Osteocyte (in vitro differentiated cells): ENCODE measurements around the gene TWIST2. TPM values are rescaled to one million over a fixed set of nuclear protein-coding genes. Genes with fewer than 3 reads are reported as not detected.

Experiments used
- DNase-seq: peaks from one replicate; pipeline ENCODE4 v3.0.0; 2021; ENCODE audit warnings: mixed read lengths; ENCODE audit not compliant: unreplicated experiment; ENCODE audit errors: extremely low spot score
- H3K27ac Mint-ChIP-seq: one replicate; pipeline ENCODE4 v1.8.0; 2021; ENCODE audit warnings: mild to moderate bottlenecking, mixed read lengths; ENCODE audit not compliant: unreplicated experiment
- H3K27me3 Mint-ChIP-seq: one replicate; pipeline ENCODE4 v1.8.0; 2021; ENCODE audit warnings: mixed read lengths; ENCODE audit not compliant: unreplicated experiment
- H3K36me3 Mint-ChIP-seq: one replicate; pipeline ENCODE4 v1.8.0; 2021; ENCODE audit warnings: mixed read lengths; ENCODE audit not compliant: unreplicated experiment
- H3K4me1 Mint-ChIP-seq: one replicate; pipeline ENCODE4 v1.8.0; 2021; ENCODE audit warnings: mixed read lengths; ENCODE audit not compliant: unreplicated experiment
- H3K4me3 Mint-ChIP-seq: one replicate; pipeline ENCODE4 v1.8.0; 2021; ENCODE audit warnings: mild to moderate bottlenecking, moderate library complexity, mixed read lengths; ENCODE audit not compliant: unreplicated experiment
- H3K9me3 Mint-ChIP-seq: one replicate; pipeline ENCODE4 v1.8.0; 2021; ENCODE audit warnings: mixed read lengths; ENCODE audit not compliant: unreplicated experiment
- total RNA-seq: library from RNA; stranded (reverse); gene quantifications from 2 replicates; pipeline ENCODE4 v1.2.1, GENCODE V29; 2021
- TF ChIP-seq, protein P1 (sequence below): fragments of 200-600 bp; sonication (generic); IDR thresholded peaks from 2 replicates; pipeline ENCODE4 v1.5.0; 2021; ENCODE audit warnings: antibody characterized with exemption, mild to moderate bottlenecking, moderate library complexity

TWIST2 gene
- total RNA-seq, 1 donor from 2014 or later: 6.0 TPM

DNA sequence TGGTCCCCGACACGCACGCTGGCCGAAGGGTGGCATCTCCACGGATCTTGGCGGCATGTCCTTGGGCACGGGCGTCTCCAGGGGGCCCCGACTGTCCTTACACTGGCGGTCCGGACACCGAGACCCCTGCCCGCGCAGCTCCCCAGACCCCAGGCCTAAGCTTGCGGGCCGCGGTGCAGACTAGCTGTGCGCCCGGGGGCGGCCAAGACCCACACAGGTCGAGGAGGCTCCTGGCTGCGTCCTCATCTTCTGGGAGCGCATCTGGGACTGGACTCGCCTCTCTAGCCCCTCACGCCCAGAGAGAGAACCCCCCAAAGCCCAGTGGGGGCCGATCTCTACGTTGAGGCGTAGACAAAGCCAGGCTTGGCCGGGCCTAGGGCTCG is 475 bp upstream of the TWIST2 start:
- peaks cover 8% of the 10 kb centered on the region for H3K4me1 Mint-ChIP-seq
- H3K4me3 Mint-ChIP-seq: peak overlapping the region; percentile 10
- no peak overlapping the region for H3K27ac Mint-ChIP-seq
- H3K27me3 Mint-ChIP-seq: peaks cover 24% of the 10 kb centered on the region
- H3K9me3 Mint-ChIP-seq: no peaks in the 10 kb centered on the region
- no peak for DNase-seq
- H3K36me3 Mint-ChIP-seq: no peaks in the 10 kb centered on the region
- TF ChIP-seq, protein P1, sequence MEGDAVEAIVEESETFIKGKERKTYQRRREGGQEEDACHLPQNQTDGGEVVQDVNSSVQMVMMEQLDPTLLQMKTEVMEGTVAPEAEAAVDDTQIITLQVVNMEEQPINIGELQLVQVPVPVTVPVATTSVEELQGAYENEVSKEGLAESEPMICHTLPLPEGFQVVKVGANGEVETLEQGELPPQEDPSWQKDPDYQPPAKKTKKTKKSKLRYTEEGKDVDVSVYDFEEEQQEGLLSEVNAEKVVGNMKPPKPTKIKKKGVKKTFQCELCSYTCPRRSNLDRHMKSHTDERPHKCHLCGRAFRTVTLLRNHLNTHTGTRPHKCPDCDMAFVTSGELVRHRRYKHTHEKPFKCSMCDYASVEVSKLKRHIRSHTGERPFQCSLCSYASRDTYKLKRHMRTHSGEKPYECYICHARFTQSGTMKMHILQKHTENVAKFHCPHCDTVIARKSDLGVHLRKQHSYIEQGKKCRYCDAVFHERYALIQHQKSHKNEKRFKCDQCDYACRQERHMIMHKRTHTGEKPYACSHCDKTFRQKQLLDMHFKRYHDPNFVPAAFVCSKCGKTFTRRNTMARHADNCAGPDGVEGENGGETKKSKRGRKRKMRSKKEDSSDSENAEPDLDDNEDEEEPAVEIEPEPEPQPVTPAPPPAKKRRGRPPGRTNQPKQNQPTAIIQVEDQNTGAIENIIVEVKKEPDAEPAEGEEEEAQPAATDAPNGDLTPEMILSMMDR: no peak

DNA sequence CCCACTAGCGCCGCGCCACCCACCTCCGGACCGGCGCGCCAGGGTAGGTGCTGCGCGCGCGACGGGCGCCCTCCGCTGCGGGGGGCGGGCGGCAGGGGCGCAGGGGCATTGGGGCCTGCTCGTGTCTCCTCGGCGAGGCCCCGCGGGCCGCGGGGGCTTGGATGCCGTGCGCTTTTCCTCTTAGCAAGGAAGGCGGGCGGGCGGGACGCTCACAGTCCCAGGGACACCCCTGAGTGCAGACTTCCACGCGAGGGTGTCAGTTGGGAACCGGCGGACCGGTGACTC is 748 bp downstream of the TWIST2 start:
- H3K27me3 Mint-ChIP-seq: peaks cover 19% of the 10 kb centered on the region

DNA sequence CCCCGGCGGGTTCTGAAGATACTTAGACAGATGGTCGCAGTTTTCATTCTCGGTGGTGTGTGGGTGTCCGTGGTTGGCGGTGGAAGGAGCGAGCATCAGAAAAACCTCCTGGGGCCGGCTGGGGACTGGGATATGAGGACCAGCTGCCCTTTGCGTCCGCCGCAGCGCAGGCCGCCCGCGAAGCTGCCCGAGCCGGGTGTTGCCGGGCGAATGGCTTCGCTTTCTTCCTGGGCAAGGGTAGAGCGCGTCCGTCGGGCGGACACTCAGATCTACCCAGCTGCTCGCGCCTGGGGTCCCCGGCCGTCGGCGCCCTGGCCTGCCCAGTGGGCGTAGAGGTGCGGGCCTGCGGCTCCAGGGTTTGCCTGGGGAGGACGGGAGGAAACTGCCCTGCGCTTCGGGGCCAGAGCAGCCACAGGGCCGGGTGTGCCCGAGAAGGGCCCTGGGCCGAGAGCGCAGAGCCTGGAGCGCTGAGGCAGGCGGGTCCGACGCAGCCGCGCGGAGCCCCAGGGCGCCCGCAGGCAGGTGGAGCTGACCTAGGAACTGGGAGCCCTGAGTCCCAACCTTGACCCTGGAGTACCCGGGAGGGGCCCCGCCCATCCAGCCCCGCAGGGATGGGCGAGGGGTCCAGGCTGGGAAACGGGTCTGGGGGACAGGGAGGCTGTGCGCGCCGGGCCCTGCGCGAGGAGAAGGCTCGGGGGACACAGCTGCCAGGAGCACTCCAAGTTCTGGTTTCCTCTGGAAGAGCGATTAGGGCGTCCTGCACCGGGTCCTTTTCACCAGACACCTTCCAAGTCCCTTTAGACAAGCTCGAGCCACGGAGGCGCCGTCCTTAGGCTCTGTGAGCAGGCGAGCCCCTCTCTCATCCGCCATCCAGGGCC is 1.3 kb downstream of the TWIST2 start:
- H3K27ac Mint-ChIP-seq: no peak overlapping the region
- TF ChIP-seq, protein P1: no peak
- peaks cover 13% of the 10 kb centered on the region for H3K27me3 Mint-ChIP-seq
- peaks cover 8% of the 10 kb centered on the region for H3K4me1 Mint-ChIP-seq
- peak; percentile 85 for DNase-seq
- no peaks in the 10 kb centered on the region for H3K9me3 Mint-ChIP-seq
- peak overlapping the region; percentile 81 for H3K4me3 Mint-ChIP-seq
- H3K36me3 Mint-ChIP-seq: no peaks in the 10 kb centered on the region

More for the DNA sequence above, 748 bp downstream of the TWIST2 start:
- Mint-ChIP-seq H3K4me3 (peak overlapping the region; percentile 81), H3K36me3 (no peaks in the 10 kb centered on the region), H3K9me3 (no peaks in the 10 kb centered on the region), H3K4me1 (peaks cover 8% of the 10 kb centered on the region), H3K27ac (no peak overlapping the region)
- peak; percentile 82 for DNase-seq
- TF ChIP-seq, protein P1: no peak

GRCh38 chr2:238850091-238850490 is 2.2 kb downstream of the TWIST2 start:
- no peaks in the 10 kb centered on the region for H3K36me3 Mint-ChIP-seq
- H3K4me1 Mint-ChIP-seq: peaks cover 8% of the 10 kb centered on the region
- no peaks in the 10 kb centered on the region for H3K9me3 Mint-ChIP-seq
- peak overlapping the region; percentile 60 for H3K4me3 Mint-ChIP-seq
- no peak overlapping the region for H3K27ac Mint-ChIP-seq
- H3K27me3 Mint-ChIP-seq: peaks cover 7% of the 10 kb centered on the region
- TF ChIP-seq, protein P1: no peak
- no peak for DNase-seq

DNA sequence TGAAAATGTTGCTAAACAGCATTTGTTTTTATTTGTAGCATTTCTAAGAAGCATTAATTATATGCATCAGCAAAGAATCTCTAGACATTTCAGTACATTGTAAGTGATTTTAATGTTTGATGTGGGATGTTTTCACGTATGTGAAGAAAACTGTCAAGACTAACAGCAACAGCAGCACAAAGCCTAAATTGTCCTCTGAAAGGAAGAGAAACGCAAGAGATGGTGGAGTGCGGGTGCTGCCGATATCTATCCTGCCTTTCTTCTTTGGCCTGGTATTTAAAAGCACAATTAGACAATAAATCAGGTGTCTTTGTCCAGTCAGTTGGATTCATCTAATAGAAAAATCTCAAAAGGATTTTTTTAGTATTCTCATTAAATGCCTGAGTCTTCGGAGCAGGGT is 3.1 kb downstream of the TWIST2 start:
- no peaks in the 10 kb centered on the region for H3K36me3 Mint-ChIP-seq
- H3K27ac Mint-ChIP-seq: no peak overlapping the region
- TF ChIP-seq, protein P1: no peak
- H3K9me3 Mint-ChIP-seq: no peaks in the 10 kb centered on the region
- H3K4me1 Mint-ChIP-seq: peaks cover 8% of the 10 kb centered on the region
- no peak overlapping the region for H3K4me3 Mint-ChIP-seq
- peaks cover under 1% of the 10 kb centered on the region for H3K27me3 Mint-ChIP-seq
- DNase-seq: no peak
